ENCODE data around the gene HEBP2.

Gene HEBP2

GRCh38 chr6:138429761-138430160 is 25.7 kb downstream of the HEBP2 start:
- TF ChIP-seq CTCF (conservative IDR thresholded peaks at IDR 0.05; ENCODE audit: control insufficient read depth, insufficient read depth, low read depth, low read length): no peak
- no peak overlapping the region for H3K4me3 ChIP-seq (ENCODE audit: control insufficient read depth, low read depth, low read length)
- DNase-seq (ENCODE audit: low read depth): no peak

GRCh38 chr6:138430361-138431145 is 26.5 kb downstream of the HEBP2 start:
- no peak for TF ChIP-seq CTCF (conservative IDR thresholded peaks at IDR 0.05; ENCODE audit: control insufficient read depth, insufficient read depth, low read depth, low read length)
- DNase-seq (ENCODE audit: low read depth): no peak
- no peak overlapping the region for H3K4me3 ChIP-seq (ENCODE audit: control insufficient read depth, low read depth, low read length)

GRCh38 chr6:138431256-138432062 is 27.4 kb downstream of the HEBP2 start:
- H3K4me3 ChIP-seq (ENCODE audit: control insufficient read depth, low read depth, low read length): no peak overlapping the region
- TF ChIP-seq CTCF (conservative IDR thresholded peaks at IDR 0.05; ENCODE audit: control insufficient read depth, insufficient read depth, low read depth, low read length): no peak
- no peak for DNase-seq (ENCODE audit: low read depth)

GRCh38 chr6:138432063-138432356 is 28.0 kb downstream of the HEBP2 start:
- no peak for DNase-seq (ENCODE audit: low read depth)
- no peak overlapping the region for H3K4me3 ChIP-seq (ENCODE audit: control insufficient read depth, low read depth, low read length)
- TF ChIP-seq CTCF (conservative IDR thresholded peaks at IDR 0.05; ENCODE audit: control insufficient read depth, insufficient read depth, low read depth, low read length): no peak

- TF ChIP-seq CTCF (conservative IDR thresholded peaks at IDR 0.05; ENCODE audit: control insufficient read depth, insufficient read depth, low read depth, low read length): no peak
- DNase-seq (ENCODE audit: low read depth): no peak
- no peak overlapping the region for H3K4me3 ChIP-seq (ENCODE audit: control insufficient read depth, low read depth, low read length)
These were observed 30.1 kb downstream of the HEBP2 start for GRCh38 chr6:138434096-138434495.

GRCh38 chr6:138434925-138435324 is 30.9 kb downstream of the HEBP2 start:
- TF ChIP-seq CTCF (conservative IDR thresholded peaks at IDR 0.05; ENCODE audit: control insufficient read depth, insufficient read depth, low read depth, low read length): no peak
- no peak overlapping the region for H3K4me3 ChIP-seq (ENCODE audit: control insufficient read depth, low read depth, low read length)
- DNase-seq (ENCODE audit: low read depth): no peak
